ENCODE measurements around the gene NTM.

Gene NTM

DNA sequence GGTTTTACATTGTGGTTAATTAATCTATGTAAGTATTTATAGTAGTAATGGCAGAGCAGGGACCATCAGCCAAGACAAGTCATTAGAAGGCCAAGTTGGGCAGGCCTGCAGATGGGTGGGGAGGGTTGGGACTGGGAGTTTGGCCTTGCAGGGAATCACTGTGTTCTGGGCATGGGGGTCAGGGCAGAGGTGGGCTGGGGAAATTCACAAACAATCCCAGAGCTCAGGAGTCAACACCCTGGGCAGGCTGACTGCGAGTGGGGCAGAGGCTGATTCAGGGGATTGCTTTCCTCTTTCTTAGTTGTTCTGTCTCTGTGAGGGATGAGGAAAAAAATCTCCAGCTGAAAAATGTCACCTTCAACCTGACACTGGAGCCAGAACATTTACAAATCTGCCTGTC lies 322.5 kb downstream of the NTM start:
- DNase-seq, result no peak

GRCh38 chr11:131693756-131694155 lies 323.3 kb downstream of the NTM start:
- no peak for DNase-seq

DNA sequence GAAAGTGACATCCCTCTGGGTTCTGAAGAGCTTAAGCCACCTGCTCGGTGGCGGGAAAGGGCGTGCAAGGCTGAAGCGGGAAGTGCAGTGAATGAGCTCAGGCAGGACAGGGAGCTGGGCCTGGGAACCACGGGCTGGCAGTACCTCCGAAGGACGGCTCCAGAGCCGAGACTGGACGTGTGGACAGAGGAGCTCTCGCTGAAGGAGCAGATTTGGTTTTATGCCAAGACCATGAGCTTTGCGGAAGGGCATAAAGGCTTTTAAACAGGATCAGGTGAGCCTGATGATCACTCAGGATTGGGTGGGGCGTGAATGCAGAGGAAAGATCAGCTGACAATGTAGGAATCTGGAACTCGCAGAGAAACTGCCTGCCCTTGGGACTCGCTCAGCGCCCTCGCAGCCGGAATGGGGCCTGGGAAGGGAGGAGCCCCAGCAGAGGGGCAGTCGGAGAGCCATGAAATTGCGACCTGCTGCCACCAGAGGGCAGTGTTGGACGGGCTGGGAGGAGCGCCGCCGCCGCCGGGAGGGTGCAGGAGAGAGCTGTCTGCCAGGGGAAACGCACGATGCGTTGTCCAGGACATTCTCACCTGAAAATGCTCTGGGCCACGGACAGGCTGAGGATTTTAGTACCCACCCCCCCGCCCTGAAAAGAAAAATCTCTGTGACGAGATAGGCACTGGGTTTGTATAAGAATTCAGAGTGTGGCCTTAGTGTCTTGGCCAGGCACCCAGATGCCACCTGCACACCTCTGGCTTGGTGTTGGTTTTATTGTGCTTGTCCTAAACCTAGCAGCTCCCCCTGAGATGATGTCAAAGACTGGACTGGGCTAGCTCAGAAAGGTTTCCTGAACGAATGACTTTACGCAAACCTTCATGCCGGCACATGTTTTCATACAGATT lies 324.4 kb downstream of the NTM start:
- DNase-seq, result peak; percentile 14 to 44

DNA sequence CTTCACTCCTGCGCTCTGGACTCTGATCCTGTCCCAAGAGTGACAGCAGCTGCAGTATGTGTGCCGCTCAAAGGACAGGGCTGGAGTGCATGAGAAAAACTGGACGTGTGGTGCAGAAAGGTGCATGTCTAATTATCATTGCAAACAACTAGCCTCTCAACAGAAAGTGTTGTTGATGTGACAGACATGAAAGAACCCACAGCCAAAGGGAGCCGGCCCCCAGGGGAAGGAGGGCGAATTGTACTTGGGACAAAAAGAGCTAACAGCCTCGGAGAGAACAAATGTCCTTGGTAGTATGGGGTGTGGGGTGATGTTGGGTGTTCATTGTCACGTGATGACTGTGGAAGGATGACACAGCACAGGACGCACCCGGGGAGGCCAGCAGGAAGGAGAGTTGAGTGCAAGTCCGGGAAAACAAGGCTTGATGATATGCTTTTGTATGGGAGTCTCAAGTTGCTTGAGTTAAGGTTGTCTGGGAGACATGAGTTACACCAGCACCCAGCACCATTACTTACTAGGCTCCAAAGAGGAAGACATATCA lies 325.5 kb downstream of the NTM start:
- no peak for DNase-seq

GRCh38 chr11:131696690-131697089 lies 326.3 kb downstream of the NTM start:
- DNase-seq, result no peak

DNA sequence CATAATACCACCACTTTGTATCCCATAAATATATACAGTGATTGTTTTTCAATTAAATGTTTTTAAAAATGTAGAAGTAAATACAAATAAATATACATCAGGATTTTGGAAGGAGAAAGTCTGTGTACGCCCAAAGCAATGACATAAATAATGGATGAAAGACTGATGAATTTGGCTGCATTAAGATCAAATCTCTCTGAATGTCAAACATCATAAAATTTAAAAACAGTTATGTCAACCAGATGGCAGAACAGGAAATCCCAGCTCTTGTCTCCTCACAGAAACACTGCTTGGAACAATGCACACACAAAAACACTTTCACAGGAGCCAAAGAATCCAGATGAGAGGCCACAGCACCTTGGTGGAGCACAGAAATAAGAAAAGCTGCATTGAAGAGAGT lies 332.9 kb downstream of the NTM start:
- no peak for DNase-seq

- no peak for DNase-seq
Measured at GRCh38 chr11:131704682-131705081, 334.3 kb downstream of the NTM start.

DNA sequence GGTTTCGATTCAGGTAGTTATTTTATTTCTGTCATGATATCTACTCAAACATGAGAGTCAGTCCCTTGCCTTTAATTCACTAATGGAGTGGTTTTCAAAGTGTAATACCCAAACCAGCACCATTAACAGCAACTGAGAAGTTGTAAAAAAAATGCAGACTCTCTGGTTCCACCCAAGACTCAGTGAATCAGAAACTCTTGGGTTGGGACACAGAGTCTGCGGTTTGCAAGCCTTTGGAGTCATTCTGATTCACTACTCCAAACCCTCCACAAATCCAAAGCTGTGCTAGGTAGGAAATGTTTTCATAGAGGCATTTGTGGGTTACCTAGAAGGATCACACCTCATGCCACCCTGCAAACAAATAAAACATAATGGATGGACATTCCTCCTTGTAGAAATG lies 340.1 kb downstream of the NTM start:
- DNase-seq, result no peak

- DNase-seq, result no peak
Measured at GRCh38 chr11:131712897-131713296, 342.5 kb downstream of the NTM start.

DNA sequence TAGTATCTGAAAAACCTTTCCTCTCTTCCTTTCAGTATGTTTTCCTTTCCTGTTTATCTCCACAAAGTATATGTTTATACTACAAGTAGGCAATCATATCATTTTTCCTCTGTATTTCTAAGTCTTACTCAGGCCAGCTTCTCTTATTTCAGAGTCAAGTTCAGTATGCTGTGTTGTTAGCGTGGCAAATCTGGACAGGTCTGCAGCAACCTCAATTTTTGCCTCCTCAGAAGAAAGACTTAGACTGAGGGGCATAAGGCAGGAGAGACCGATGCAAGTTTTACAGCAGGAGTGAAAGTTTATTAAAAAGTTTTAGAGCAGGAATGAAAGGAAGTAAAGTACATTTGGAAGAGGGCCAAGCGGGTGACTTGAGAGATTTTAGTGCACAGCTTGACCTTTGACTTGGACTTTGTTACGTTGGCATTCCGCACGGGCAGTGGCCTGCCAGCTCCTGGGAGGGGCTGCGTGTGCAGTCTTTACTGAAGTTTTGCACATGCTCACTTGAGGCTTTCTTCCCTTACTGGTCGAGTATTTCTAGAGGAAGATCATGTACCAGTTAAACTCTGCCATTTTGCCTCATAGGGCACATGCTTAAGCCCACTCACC lies 343.2 kb downstream of the NTM start:
- no peak for DNase-seq

DNA sequence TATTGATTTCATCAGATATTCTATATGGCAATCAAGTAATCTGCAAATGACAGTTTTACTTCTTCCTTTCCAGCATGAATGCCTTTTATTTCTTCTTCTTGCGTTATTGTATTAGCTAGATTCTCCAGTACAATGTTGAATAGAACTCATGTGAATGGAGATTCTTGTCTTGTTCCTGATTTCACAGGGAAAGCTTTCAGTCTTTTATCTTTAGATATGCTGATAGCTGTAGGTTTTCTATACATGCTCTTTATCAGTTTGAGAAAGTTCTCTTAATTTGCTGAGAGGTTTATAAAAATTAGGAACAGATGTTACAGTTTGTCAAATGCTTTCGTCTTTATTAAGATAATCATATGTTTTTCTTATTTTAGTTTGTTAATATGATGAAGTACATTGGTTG lies 347.2 kb downstream of the NTM start:
- DNase-seq, result no peak

GRCh38 chr11:131723088-131723487 lies 352.7 kb downstream of the NTM start:
- no peak for DNase-seq

- DNase-seq, result no peak
Measured at GRCh38 chr11:131724436-131724975, 354.1 kb downstream of the NTM start.

GRCh38 chr11:131734871-131735270 lies 364.5 kb downstream of the NTM start:
- no peak for DNase-seq

GRCh38 chr11:131737357-131737756 lies 366.9 kb downstream of the NTM start:
- DNase-seq, result no peak

GRCh38 chr11:131739243-131739882 lies 368.9 kb downstream of the NTM start:
- no peak for DNase-seq

GRCh38 chr11:131744847-131745246 lies 374.4 kb downstream of the NTM start:
- DNase-seq, result no peak

- DNase-seq, result no peak
Measured at GRCh38 chr11:131745405-131745804, 375.0 kb downstream of the NTM start.

GRCh38 chr11:131746201-131746600 lies 375.8 kb downstream of the NTM start:
- DNase-seq, result no peak

DNA sequence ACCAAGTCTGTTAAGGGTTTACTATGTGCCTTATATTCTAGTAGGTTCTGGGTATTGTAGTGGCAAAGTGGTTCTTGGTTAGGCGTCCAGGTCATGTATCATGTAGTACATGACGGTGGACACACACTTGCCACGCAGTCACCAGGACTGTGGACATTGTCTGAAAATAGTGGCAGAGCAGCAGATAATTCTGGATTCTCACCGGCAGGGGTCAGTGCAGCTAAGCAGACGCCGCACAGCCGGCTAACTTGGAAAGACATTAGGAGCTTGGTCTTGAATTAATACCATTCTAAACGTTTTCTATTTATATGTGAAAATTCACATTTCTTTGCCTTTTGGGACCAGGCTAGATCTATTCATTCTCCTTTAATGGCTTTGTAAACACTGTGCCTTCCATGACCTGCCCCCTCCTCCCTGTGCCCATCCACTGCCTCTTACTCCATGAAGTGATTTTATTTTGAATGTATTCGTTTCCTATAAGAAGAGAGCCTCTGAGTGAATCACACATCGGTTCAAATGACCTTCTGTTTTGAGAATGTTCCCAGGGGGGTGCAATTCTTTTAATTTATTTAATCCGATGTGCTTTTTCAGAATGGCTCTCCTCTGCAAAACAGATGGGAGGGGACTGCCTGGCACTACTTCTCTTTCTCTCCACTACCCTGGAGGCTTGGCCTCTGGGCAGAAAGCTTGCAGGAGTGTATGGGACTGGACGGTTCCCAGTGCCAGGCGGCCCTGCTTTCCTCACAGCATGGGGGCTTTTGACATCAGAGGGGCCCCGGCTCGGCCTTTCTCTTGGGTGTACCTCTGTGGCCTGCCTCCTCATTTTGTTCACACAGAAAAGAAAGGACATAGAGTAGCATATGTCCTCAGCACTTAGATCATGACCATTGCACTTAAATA lies 378.0 kb downstream of the NTM start:
- no peak for DNase-seq

- no peak for DNase-seq
Measured at GRCh38 chr11:131749101-131749500, 378.7 kb downstream of the NTM start.

GRCh38 chr11:131750152-131750551 lies 379.7 kb downstream of the NTM start:
- no peak for DNase-seq
